Adipocyte (in vitro differentiated cells): ENCODE measurements around the gene RECQL.
A peak's percentile ranks its signal among the peaks of the same experiment; 100 is the strongest.
"Not testable (repeated sequence)": the region's sequence is repeated elsewhere in the genome, so short reads cannot be mapped to it uniquely, and the experiment has no call there.

ENCODE experiments used
- DNase-seq: peaks from one replicate; pipeline ENCODE4 v3.0.0-alpha.2; 2015; ENCODE audit warnings: low read depth
- H3K27me3 ChIP-seq: replicated peaks from 2 replicates; pipeline ENCODE4 v1.7.0; 2013; ENCODE audit warnings: mild to moderate bottlenecking, low read length, moderate library complexity; ENCODE audit not compliant: control insufficient read depth, insufficient read depth
- H3K36me3 ChIP-seq: 2 replicates; pipeline ENCODE4 v1.7.0; 2013; ENCODE audit warnings: low read length, mild to moderate bottlenecking, moderate library complexity; ENCODE audit not compliant: control insufficient read depth, insufficient read depth, severe bottlenecking
- H3K4me1 ChIP-seq: 2 replicates; pipeline ENCODE4 v1.7.0; 2013; ENCODE audit warnings: mild to moderate bottlenecking, low read length, moderate library complexity; ENCODE audit not compliant: control insufficient read depth, insufficient read depth
- H3K4me3 ChIP-seq: 2 replicates; pipeline ENCODE4 v1.7.0; 2013; ENCODE audit warnings: mild to moderate bottlenecking, low read length, moderate library complexity
- H3K9ac ChIP-seq: 2 replicates; pipeline ENCODE4 v1.7.0; 2013; ENCODE audit warnings: mild to moderate bottlenecking, low read length, moderate library complexity
- H3K9me3 ChIP-seq: 2 replicates; pipeline ENCODE4 v1.7.0; 2013; ENCODE audit warnings: mild to moderate bottlenecking, low read length, moderate library complexity; ENCODE audit not compliant: control insufficient read depth

The RECQL gene

GRCh38 chr12:21467334-21467733, 34.1 kb downstream of the RECQL start:
- not testable (repeated sequence) for H3K4me1 ChIP-seq

GRCh38 chr12:21459474-21459873, 42.0 kb downstream of the RECQL start:
- H3K9ac ChIP-seq: no peak overlapping the region

More at GRCh38 chr12:21467334-21467733, 34.1 kb downstream of the RECQL start:
- peaks cover 68% of the 10 kb centered on the region for H3K36me3 ChIP-seq
- not testable (repeated sequence) for H3K4me3 ChIP-seq, DNase-seq, H3K27me3 ChIP-seq, H3K9me3 ChIP-seq, H3K9ac ChIP-seq

GRCh38 chr12:21456291-21456780, 45.1 kb downstream of the RECQL start:
- Histone ChIP-seq H3K4me3 (no peak overlapping the region), H3K4me1 (no peaks in the 10 kb centered on the region), H3K27me3 (no peaks in the 10 kb centered on the region), H3K9me3 (no peaks in the 10 kb centered on the region), H3K9ac (no peak overlapping the region), H3K36me3 (peaks cover 83% of the 10 kb centered on the region)
- DNase-seq: peak; percentile 9

More at GRCh38 chr12:21459474-21459873, 42.0 kb downstream of the RECQL start:
- H3K9me3 ChIP-seq: no peaks in the 10 kb centered on the region
- peaks cover 91% of the 10 kb centered on the region for H3K36me3 ChIP-seq
- DNase-seq: no peak
- H3K4me3 ChIP-seq: no peak overlapping the region
- H3K27me3 ChIP-seq: no peaks in the 10 kb centered on the region
- no peaks in the 10 kb centered on the region for H3K4me1 ChIP-seq

- no peaks in the 10 kb centered on the region for H3K4me1 ChIP-seq
- no peak overlapping the region for H3K4me3 ChIP-seq
- no peak overlapping the region for H3K9ac ChIP-seq
- peaks cover 82% of the 10 kb centered on the region for H3K36me3 ChIP-seq
- no peaks in the 10 kb centered on the region for H3K27me3 ChIP-seq
- no peak for DNase-seq
- H3K9me3 ChIP-seq: no peaks in the 10 kb centered on the region
These were observed 48.1 kb downstream of the RECQL start for GRCh38 chr12:21453312-21453852.

GRCh38 chr12:21451529-21451928, 49.9 kb downstream of the RECQL start:
- no peaks in the 10 kb centered on the region for H3K27me3 ChIP-seq
- no peaks in the 10 kb centered on the region for H3K9me3 ChIP-seq
- no peaks in the 10 kb centered on the region for H3K4me1 ChIP-seq
- no peak overlapping the region for H3K9ac ChIP-seq
- H3K4me3 ChIP-seq: no peak overlapping the region
- peaks cover 82% of the 10 kb centered on the region for H3K36me3 ChIP-seq
- DNase-seq: peak; percentile 26

- DNase-seq: no peak
- Histone ChIP-seq H3K27me3 (no peaks in the 10 kb centered on the region), H3K9ac (no peak overlapping the region), H3K9me3 (no peaks in the 10 kb centered on the region), H3K4me1 (peaks cover 17% of the 10 kb centered on the region), H3K36me3 (peaks cover 65% of the 10 kb centered on the region), H3K4me3 (peak overlapping the region; percentile 20)
These were observed 57.0 kb downstream of the RECQL start for GRCh38 chr12:21444193-21445146.

- Histone ChIP-seq H3K9me3 (no peaks in the 10 kb centered on the region), H3K4me3 (peak overlapping the region; percentile 98), H3K4me1 (peaks cover 23% of the 10 kb centered on the region), H3K36me3 (peaks cover 24% of the 10 kb centered on the region), H3K9ac (no peak overlapping the region), H3K27me3 (no peaks in the 10 kb centered on the region)
- DNase-seq: no peak
These were observed 62.1 kb downstream of the RECQL start for GRCh38 chr12:21439347-21439746.

GRCh38 chr12:21438643-21439042, 62.8 kb downstream of the RECQL start:
- H3K36me3 ChIP-seq: peaks cover 21% of the 10 kb centered on the region
- no peaks in the 10 kb centered on the region for H3K27me3 ChIP-seq
- peak overlapping the region; percentile 98 for H3K4me3 ChIP-seq
- peak; percentile 37 for DNase-seq
- peaks cover 16% of the 10 kb centered on the region for H3K4me1 ChIP-seq
- H3K9ac ChIP-seq: peak overlapping the region; percentile 99
- no peaks in the 10 kb centered on the region for H3K9me3 ChIP-seq

- Histone ChIP-seq H3K4me1 (peaks cover 13% of the 10 kb centered on the region), H3K9me3 (no peaks in the 10 kb centered on the region), H3K27me3 (no peaks in the 10 kb centered on the region), H3K9ac (no peak overlapping the region), H3K36me3 (no peaks in the 10 kb centered on the region), H3K4me3 (no peak overlapping the region)
- DNase-seq: no peak
These were observed 66.7 kb downstream of the RECQL start for GRCh38 chr12:21434699-21435098.

GRCh38 chr12:21433525-21433924, 67.9 kb downstream of the RECQL start:
- Histone ChIP-seq H3K4me1 (peaks cover 6% of the 10 kb centered on the region), H3K9ac (no peak overlapping the region), H3K4me3 (no peak overlapping the region), H3K27me3 (no peaks in the 10 kb centered on the region), H3K9me3 (no peaks in the 10 kb centered on the region), H3K36me3 (no peaks in the 10 kb centered on the region)
- DNase-seq: no peak

- DNase-seq: no peak
- Histone ChIP-seq H3K27me3 (no peaks in the 10 kb centered on the region), H3K9me3 (no peaks in the 10 kb centered on the region), H3K4me3 (no peak overlapping the region), H3K36me3 (no peaks in the 10 kb centered on the region), H3K4me1 (no peaks in the 10 kb centered on the region), H3K9ac (no peak overlapping the region)
These were observed 71.4 kb downstream of the RECQL start for GRCh38 chr12:21429994-21430393.
